Measurements from ENCODE around the gene SMAD1. TPM values are rescaled to one million over a fixed set of nuclear protein-coding genes. Genes with fewer than 3 reads are reported as not detected.

Gene SMAD1
- polyA plus RNA-seq, 1 of the 3 experiments (the other 2 are of a cell fraction), result 46.0 TPM

DNA sequence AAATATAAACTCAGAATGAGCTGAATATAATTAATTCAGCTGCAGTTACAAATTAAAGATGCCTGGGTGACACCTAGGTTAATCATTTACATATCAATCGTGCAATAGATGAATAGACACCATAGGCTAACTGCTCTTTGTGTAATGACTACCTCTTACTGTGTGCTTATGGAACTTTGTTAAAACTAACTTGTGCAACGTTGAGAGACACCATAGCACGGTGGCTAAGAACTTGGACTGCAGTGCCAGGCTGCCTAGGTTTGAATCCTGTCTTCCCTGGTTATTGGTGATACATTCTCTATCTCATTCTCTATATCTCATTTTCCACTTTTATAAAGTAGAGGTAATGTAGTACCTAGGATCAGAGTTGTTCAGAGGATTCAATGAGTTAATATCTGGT is 46.9 kb downstream of the SMAD1 start:
- CTCF ChIA-PET, result no interaction called here
- H3K79me2 ChIP-seq (ENCODE audit: insufficient read depth), result peaks cover 9% of the 10 kb centered on the region; the same call in 1 of the 2 replicates

DNA sequence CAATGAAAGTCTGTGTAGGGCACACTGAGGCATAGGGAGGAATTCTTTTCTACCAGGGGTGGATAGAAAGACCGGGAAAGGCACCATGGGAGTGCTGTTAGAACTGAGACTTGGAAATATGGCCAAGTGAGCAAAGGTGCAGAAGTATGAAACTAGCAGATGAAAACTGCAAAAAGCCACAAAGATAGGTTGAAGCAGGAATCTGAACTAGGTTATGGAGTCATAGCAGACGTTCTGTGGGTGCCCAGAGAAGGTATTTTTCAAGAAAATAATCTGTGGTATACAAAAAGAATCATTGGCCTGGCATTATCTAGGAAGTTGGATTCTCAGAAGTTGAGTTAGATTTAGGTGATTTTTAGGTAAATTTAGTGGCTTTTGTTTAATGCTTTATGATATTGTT is 48.5 kb downstream of the SMAD1 start:
- no peaks in the 10 kb centered on the region for H3F3A ChIP-seq (replicated peaks; ENCODE audit: insufficient read depth)
- DNase-seq, result no peak
- no peak overlapping the region for H3K4me3 ChIP-seq (ENCODE audit: low read depth in 2 of 2, low read length in 1 of 2)
- H3K9me2 ChIP-seq, result no peaks in the 10 kb centered on the region
- no peak overlapping the region for H2AFZ ChIP-seq (ENCODE audit: low read depth)
- CTCF ChIA-PET, result no interaction called here
- TF ChIP-seq RXRA (IDR thresholded peaks at IDR 0.05; ENCODE audit: borderline replicate concordance, low read depth) (no peak), CHD2 (IDR thresholded peaks at IDR 0.05; ENCODE audit: low read length, partially characterized antibody) (no peak), RFX5 (IDR thresholded peaks at IDR 0.05; ENCODE audit: low read length) (no peak), ELF1 (IDR thresholded peaks at IDR 0.05) (no peak), JUND (IDR thresholded peaks at IDR 0.05) (no peak), MXI1 (IDR thresholded peaks at IDR 0.05; ENCODE audit: low read depth, low read length) (no peak), TEAD4 (IDR thresholded peaks at IDR 0.05; ENCODE audit: borderline replicate concordance, insufficient read depth) (no peak), EZH2phosphoT487 (IDR thresholded peaks at IDR 0.05; ENCODE audit: borderline replicate concordance, low read depth) (no peak), FOSL2 (IDR thresholded peaks at IDR 0.05; ENCODE audit: borderline replicate concordance, low read depth) (no peak)
- TF ChIP-seq, protein P1, sequence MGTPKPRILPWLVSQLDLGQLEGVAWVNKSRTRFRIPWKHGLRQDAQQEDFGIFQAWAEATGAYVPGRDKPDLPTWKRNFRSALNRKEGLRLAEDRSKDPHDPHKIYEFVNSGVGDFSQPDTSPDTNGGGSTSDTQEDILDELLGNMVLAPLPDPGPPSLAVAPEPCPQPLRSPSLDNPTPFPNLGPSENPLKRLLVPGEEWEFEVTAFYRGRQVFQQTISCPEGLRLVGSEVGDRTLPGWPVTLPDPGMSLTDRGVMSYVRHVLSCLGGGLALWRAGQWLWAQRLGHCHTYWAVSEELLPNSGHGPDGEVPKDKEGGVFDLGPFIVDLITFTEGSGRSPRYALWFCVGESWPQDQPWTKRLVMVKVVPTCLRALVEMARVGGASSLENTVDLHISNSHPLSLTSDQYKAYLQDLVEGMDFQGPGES (IDR thresholded peaks at IDR 0.05; ENCODE audit: low read depth, low read length), result no peak
- TF ChIP-seq, protein P2, sequence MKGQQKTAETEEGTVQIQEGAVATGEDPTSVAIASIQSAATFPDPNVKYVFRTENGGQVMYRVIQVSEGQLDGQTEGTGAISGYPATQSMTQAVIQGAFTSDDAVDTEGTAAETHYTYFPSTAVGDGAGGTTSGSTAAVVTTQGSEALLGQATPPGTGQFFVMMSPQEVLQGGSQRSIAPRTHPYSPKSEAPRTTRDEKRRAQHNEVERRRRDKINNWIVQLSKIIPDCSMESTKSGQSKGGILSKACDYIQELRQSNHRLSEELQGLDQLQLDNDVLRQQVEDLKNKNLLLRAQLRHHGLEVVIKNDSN (IDR thresholded peaks at IDR 0.05; ENCODE audit: borderline replicate concordance, low read depth), result no peak
- TF ChIP-seq, protein P3, sequence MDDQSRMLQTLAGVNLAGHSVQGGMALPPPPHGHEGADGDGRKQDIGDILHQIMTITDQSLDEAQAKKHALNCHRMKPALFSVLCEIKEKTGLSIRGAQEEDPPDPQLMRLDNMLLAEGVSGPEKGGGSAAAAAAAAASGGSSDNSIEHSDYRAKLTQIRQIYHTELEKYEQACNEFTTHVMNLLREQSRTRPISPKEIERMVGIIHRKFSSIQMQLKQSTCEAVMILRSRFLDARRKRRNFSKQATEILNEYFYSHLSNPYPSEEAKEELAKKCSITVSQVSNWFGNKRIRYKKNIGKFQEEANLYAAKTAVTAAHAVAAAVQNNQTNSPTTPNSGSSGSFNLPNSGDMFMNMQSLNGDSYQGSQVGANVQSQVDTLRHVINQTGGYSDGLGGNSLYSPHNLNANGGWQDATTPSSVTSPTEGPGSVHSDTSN (IDR thresholded peaks at IDR 0.05), result no peak
- TF ChIP-seq, protein P4, sequence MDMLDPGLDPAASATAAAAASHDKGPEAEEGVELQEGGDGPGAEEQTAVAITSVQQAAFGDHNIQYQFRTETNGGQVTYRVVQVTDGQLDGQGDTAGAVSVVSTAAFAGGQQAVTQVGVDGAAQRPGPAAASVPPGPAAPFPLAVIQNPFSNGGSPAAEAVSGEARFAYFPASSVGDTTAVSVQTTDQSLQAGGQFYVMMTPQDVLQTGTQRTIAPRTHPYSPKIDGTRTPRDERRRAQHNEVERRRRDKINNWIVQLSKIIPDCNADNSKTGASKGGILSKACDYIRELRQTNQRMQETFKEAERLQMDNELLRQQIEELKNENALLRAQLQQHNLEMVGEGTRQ (IDR thresholded peaks at IDR 0.05; ENCODE audit: borderline replicate concordance, low read depth, low read length), result no peak
- POLR2A ChIA-PET, result no interaction called here
- H3K27ac ChIP-seq (ENCODE audit: low read depth in 2 of 2, low read length in 1 of 2), result no peak overlapping the region
- H3K79me2 ChIP-seq (ENCODE audit: insufficient read depth), result peaks cover 9% of the 10 kb centered on the region; the same call in 1 of the 2 replicates
- H3K9me3 ChIP-seq, result no peaks in the 10 kb centered on the region
- H4K20me1 ChIP-seq (ENCODE audit: insufficient read depth), result no peaks in the 10 kb centered on the region
- peaks cover 0 to 5% of the 10 kb centered on the region in 2 experiments for H3K36me3 ChIP-seq (replicated peaks in 1 of 2; ENCODE audit: control insufficient read depth in 1 of 2, insufficient read depth in 2 of 2, low read length in 1 of 2)
- no peak overlapping the region for H3K4me2 ChIP-seq
- H3K27me3 ChIP-seq (ENCODE audit: insufficient read depth), result no peaks in the 10 kb centered on the region
- H3K4me1 ChIP-seq (ENCODE audit: control insufficient read depth in 1 of 2, insufficient read depth in 2 of 2, low read depth in 1 of 2, low read length in 1 of 2), result peaks cover 0 to 23% of the 10 kb centered on the region in 2 experiments; a peak in 3 of 4 replicates
- 88% methylated on average over 2 of the region's 2 CpGs for WGBS (ENCODE audit: low lambda C conversion rate)
- no peak overlapping the region for H3K9ac ChIP-seq

More for the DNA sequence above, 46.9 kb downstream of the SMAD1 start:
- Histone ChIP-seq H3K4me3 (ENCODE audit: low read depth in 2 of 2, low read length in 1 of 2) (no peak overlapping the region), H3K9ac (no peak overlapping the region), H2AFZ (ENCODE audit: low read depth) (no peak overlapping the region), H3K27me3 (ENCODE audit: insufficient read depth) (no peaks in the 10 kb centered on the region), H3K4me1 (ENCODE audit: control insufficient read depth in 1 of 2, insufficient read depth in 2 of 2, low read depth in 1 of 2, low read length in 1 of 2) (peaks cover 0 to 36% of the 10 kb centered on the region in 2 experiments; a peak in 3 of 4 replicates), H3K9me2 (no peaks in the 10 kb centered on the region), H3K4me2 (no peak overlapping the region), H3K9me3 (no peaks in the 10 kb centered on the region), H4K20me1 (ENCODE audit: insufficient read depth) (no peaks in the 10 kb centered on the region), H3K27ac (ENCODE audit: low read depth in 2 of 2, low read length in 1 of 2) (no peak overlapping the region), H3F3A (replicated peaks; ENCODE audit: insufficient read depth) (no peaks in the 10 kb centered on the region), H3K36me3 (replicated peaks in 1 of 2; ENCODE audit: control insufficient read depth in 1 of 2, insufficient read depth in 2 of 2, low read length in 1 of 2) (peaks cover 0 to 5% of the 10 kb centered on the region in 2 experiments)
- DNase-seq, result no peak
- WGBS (ENCODE audit: low lambda C conversion rate), result 83% methylated on average over 2 of the region's 3 CpGs
- POLR2A ChIA-PET, result no interaction called here
- TF ChIP-seq SIN3A (IDR thresholded peaks at IDR 0.05; ENCODE audit: borderline replicate concordance, low read depth, low read length) (no peak), TCF12 (IDR thresholded peaks at IDR 0.05) (no peak), RXRA (IDR thresholded peaks at IDR 0.05; ENCODE audit: borderline replicate concordance, low read depth) (no peak), MEF2A (IDR thresholded peaks at IDR 0.05; ENCODE audit: borderline replicate concordance, low read depth) (no peak), NFIC (IDR thresholded peaks at IDR 0.05; ENCODE audit: borderline replicate concordance) (no peak), GATA2 (CRISPR knock-in tag; IDR thresholded peaks at IDR 0.05) (no peak), ELF1 (IDR thresholded peaks at IDR 0.05) (no peak), YY1 (IDR thresholded peaks at IDR 0.05; ENCODE audit: low read depth) (no peak), EP300 (IDR thresholded peaks at IDR 0.05; ENCODE audit: borderline replicate concordance in 1 of 2, low read depth in 1 of 2, low read length in 1 of 2) (no peak)
- TF ChIP-seq, protein P5, sequence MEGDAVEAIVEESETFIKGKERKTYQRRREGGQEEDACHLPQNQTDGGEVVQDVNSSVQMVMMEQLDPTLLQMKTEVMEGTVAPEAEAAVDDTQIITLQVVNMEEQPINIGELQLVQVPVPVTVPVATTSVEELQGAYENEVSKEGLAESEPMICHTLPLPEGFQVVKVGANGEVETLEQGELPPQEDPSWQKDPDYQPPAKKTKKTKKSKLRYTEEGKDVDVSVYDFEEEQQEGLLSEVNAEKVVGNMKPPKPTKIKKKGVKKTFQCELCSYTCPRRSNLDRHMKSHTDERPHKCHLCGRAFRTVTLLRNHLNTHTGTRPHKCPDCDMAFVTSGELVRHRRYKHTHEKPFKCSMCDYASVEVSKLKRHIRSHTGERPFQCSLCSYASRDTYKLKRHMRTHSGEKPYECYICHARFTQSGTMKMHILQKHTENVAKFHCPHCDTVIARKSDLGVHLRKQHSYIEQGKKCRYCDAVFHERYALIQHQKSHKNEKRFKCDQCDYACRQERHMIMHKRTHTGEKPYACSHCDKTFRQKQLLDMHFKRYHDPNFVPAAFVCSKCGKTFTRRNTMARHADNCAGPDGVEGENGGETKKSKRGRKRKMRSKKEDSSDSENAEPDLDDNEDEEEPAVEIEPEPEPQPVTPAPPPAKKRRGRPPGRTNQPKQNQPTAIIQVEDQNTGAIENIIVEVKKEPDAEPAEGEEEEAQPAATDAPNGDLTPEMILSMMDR (IDR thresholded peaks at IDR 0.05), result no peak

Measured in SK-N-SH (cell line).